GM12865 (cell line): ENCODE results near the gene RPA1.

ENCODE experiments used
- DNase-seq: peaks from one replicate; pipeline ENCODE4 v3.0.0; 2010; ENCODE audit warnings: low read depth
- H3K4me3 ChIP-seq: 2 replicates; pipeline ENCODE4 v1.5.1; 2011; ENCODE audit warnings: mild to moderate bottlenecking, low read depth, low read length, control low read depth
- CTCF ChIP-seq: IDR thresholded peaks from 2 replicates; pipeline ENCODE4 v1.5.1; 2011; ENCODE audit warnings: low read length, control low read depth, low read depth, inconsistent platforms; ENCODE audit not compliant: insufficient read depth; ENCODE audit errors: missing control alignments

RPA1 gene

GRCh38 chr17:1873418-1873817 is 43.6 kb downstream of the RPA1 start:
- no peak overlapping the region; the same call in 1 of the 2 replicates for H3K4me3 ChIP-seq
- DNase-seq: peak; percentile 75
- no peak for TF ChIP-seq CTCF

GRCh38 chr17:1875597-1875996 is 45.8 kb downstream of the RPA1 start:
- no peak for DNase-seq
- H3K4me3 ChIP-seq: no peak overlapping the region
- TF ChIP-seq CTCF: no peak

GRCh38 chr17:1878419-1879121 is 48.8 kb downstream of the RPA1 start:
- no peak overlapping the region for H3K4me3 ChIP-seq
- TF ChIP-seq CTCF: no peak
- no peak for DNase-seq

GRCh38 chr17:1880851-1881630 is 51.2 kb downstream of the RPA1 start:
- no peak for TF ChIP-seq CTCF
- H3K4me3 ChIP-seq: no peak overlapping the region
- DNase-seq: no peak

GRCh38 chr17:1882836-1883235 is 53.0 kb downstream of the RPA1 start:
- no peak overlapping the region for H3K4me3 ChIP-seq
- peak; percentile 55 for DNase-seq
- TF ChIP-seq CTCF: peak; percentile 59

- DNase-seq: no peak
- no peak for TF ChIP-seq CTCF
- no peak overlapping the region for H3K4me3 ChIP-seq
Observed at GRCh38 chr17:1883536-1883935, 53.7 kb downstream of the RPA1 start.

- H3K4me3 ChIP-seq: no peak overlapping the region
- DNase-seq: no peak
- TF ChIP-seq CTCF: no peak
Observed at GRCh38 chr17:1888741-1889140, 58.9 kb downstream of the RPA1 start.
